Gastrocnemius medialis (tissue), 4 donors: ENCODE measurements around the gene FGR.

Experiments used
- POLR2A ChIP-seq, 2 donors: fragments of 450-650 bp; IDR thresholded peaks; one replicate each; pipeline ENCODE4 v1.6.1; 2017; ENCODE audit warnings: antibody characterized with exemption in 2 of 2, mild to moderate bottlenecking in 2 of 2, moderate library complexity in 2 of 2
- TF ChIP-seq, protein P1 (sequence below), 5 experiments: fragments of 450-650 bp in 3 of 5; fragments of 200-600 bp in 2 of 5; sonication (generic) in 2 of 5; IDR thresholded peaks in 4 of 5; conservative IDR thresholded peaks in 1 of 5; 1 replicate in 4 of 5; 2 replicates in 1 of 5; pipeline ENCODE4 v1.5.1; 2016 to 2019; ENCODE audit warnings: antibody characterized with exemption in 5 of 5, mild to moderate bottlenecking in 3 of 5, moderate library complexity in 3 of 5

GRCh38 chr1:27652111-27652864 is 17.3 kb upstream of the FGR start:
- TF ChIP-seq, protein P1, sequence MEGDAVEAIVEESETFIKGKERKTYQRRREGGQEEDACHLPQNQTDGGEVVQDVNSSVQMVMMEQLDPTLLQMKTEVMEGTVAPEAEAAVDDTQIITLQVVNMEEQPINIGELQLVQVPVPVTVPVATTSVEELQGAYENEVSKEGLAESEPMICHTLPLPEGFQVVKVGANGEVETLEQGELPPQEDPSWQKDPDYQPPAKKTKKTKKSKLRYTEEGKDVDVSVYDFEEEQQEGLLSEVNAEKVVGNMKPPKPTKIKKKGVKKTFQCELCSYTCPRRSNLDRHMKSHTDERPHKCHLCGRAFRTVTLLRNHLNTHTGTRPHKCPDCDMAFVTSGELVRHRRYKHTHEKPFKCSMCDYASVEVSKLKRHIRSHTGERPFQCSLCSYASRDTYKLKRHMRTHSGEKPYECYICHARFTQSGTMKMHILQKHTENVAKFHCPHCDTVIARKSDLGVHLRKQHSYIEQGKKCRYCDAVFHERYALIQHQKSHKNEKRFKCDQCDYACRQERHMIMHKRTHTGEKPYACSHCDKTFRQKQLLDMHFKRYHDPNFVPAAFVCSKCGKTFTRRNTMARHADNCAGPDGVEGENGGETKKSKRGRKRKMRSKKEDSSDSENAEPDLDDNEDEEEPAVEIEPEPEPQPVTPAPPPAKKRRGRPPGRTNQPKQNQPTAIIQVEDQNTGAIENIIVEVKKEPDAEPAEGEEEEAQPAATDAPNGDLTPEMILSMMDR (IDR thresholded peaks at IDR 0.05 in 4 of 5, conservative IDR thresholded peaks at IDR 0.05 in 1 of 5), result no peak
- no peak for TF ChIP-seq POLR2A (IDR thresholded peaks at IDR 0.05)
